CD14-positive monocyte (primary cell): Measurements from ENCODE around the gene INSYN2B. TPM values are rescaled to one million over a fixed set of nuclear protein-coding genes. Genes with fewer than 3 reads are reported as not detected.

ENCODE experiments used
- DNase-seq, 3 donors: peaks; one replicate each; pipeline ENCODE4 v3.0.0-alpha.2; 2011 to 2022
- H2AFZ ChIP-seq: 2 replicates; pipeline ENCODE4 v1.6.0; 2012; ENCODE audit warnings: mild to moderate bottlenecking, low read depth, low read length, inconsistent platforms; ENCODE audit not compliant: insufficient read depth, poor library complexity, severe bottlenecking
- H3K27ac ChIP-seq, 2 donors: 1 replicate in 1 of 2; 2 replicates in 1 of 2; pipeline ENCODE4 v1.5.1; 2012 to 2013; ENCODE audit warnings: low read length in 2 of 2, control low read depth in 1 of 2, inconsistent platforms in 1 of 2, low read depth in 1 of 2, mild to moderate bottlenecking in 1 of 2
- H3K27me3 ChIP-seq, 2 donors: one replicate each; pipeline versions ENCODE4 v1.6.0 to v1.6.1; 2011 to 2013; ENCODE audit warnings: low read length in 2 of 2; ENCODE audit not compliant: control insufficient read depth in 2 of 2, insufficient read depth in 2 of 2
- H3K36me3 ChIP-seq, 2 donors: replicated peaks in 1 of 2; 1 replicate in 1 of 2; 2 replicates in 1 of 2; pipeline versions ENCODE4 v1.5.1 to v1.6.1; 2012 to 2013; ENCODE audit warnings: low read length in 2 of 2, control low read depth in 1 of 2, inconsistent platforms in 1 of 2, mild to moderate bottlenecking in 1 of 2; ENCODE audit not compliant: insufficient read depth in 2 of 2, control insufficient read depth in 1 of 2
- H3K4me1 ChIP-seq, 2 donors: 1 replicate in 1 of 2; 2 replicates in 1 of 2; pipeline versions ENCODE4 v1.5.1 to v1.6.1; 2012 to 2013; ENCODE audit warnings: low read length in 2 of 2, control low read depth in 1 of 2, inconsistent platforms in 1 of 2, mild to moderate bottlenecking in 1 of 2, moderate library complexity in 1 of 2; ENCODE audit not compliant: insufficient read depth in 2 of 2, control insufficient read depth in 1 of 2
- H3K4me2 ChIP-seq: replicated peaks from 2 replicates; pipeline ENCODE3; 2012; ENCODE audit warnings: low read length, moderate library complexity, mild to moderate bottlenecking; ENCODE audit not compliant: poor library complexity, severe bottlenecking; ENCODE audit errors: extremely low read depth
- H3K4me3 ChIP-seq, 3 experiments: fragments of 200-600 bp in 1 of 3; sonication (generic) in 1 of 3; replicated peaks in 1 of 3; 1 replicate in 2 of 3; 2 replicates in 1 of 3; pipeline ENCODE4 v1.5.1; 2011 to 2013; ENCODE audit warnings: low read length in 3 of 3, mild to moderate bottlenecking in 3 of 3, control low read depth in 2 of 3, low read depth in 2 of 3, inconsistent platforms in 1 of 3, moderate library complexity in 1 of 3
- H3K79me2 ChIP-seq: 2 replicates; pipeline ENCODE4 v1.6.0; 2012; ENCODE audit warnings: mild to moderate bottlenecking, control low read depth, inconsistent platforms, low read length, moderate library complexity; ENCODE audit not compliant: insufficient read depth
- H3K9ac ChIP-seq: 2 replicates; pipeline ENCODE4 v1.6.0; 2017; ENCODE audit warnings: low read length, mild to moderate bottlenecking; ENCODE audit not compliant: insufficient read depth, poor library complexity, severe bottlenecking
- H3K9me3 ChIP-seq, 2 donors: replicated peaks in 1 of 2; 1 replicate in 1 of 2; 2 replicates in 1 of 2; pipeline versions ENCODE4 v1.5.1 to v1.6.1; 2012 to 2013; ENCODE audit warnings: low read length in 2 of 2, control low read depth in 1 of 2; ENCODE audit not compliant: control insufficient read depth in 1 of 2, insufficient read depth in 1 of 2
- H4K20me1 ChIP-seq: 2 replicates; pipeline ENCODE4 v1.6.0; 2012; ENCODE audit warnings: mild to moderate bottlenecking, low read length, control low read depth, moderate library complexity; ENCODE audit not compliant: insufficient read depth
- H3K27ac Mint-ChIP-seq, 7 donors: one replicate each; pipeline ENCODE4 v1.8.0; 2020; ENCODE audit warnings: mild to moderate bottlenecking in 7 of 7, mixed read lengths in 7 of 7, moderate library complexity in 6 of 7, inconsistent platforms in 2 of 7
- H3K27me3 Mint-ChIP-seq, 3 donors: one replicate each; pipeline ENCODE4 v1.8.0; 2021 to 2022; ENCODE audit warnings: low read depth in 3 of 3, mild to moderate bottlenecking in 3 of 3, mixed read lengths in 3 of 3, moderate library complexity in 3 of 3, inconsistent platforms in 1 of 3
- H3K36me3 Mint-ChIP-seq, 2 donors: one replicate each; pipeline ENCODE4 v1.8.0; 2020; ENCODE audit warnings: mixed read lengths in 2 of 2, inconsistent platforms in 1 of 2, mild to moderate bottlenecking in 1 of 2
- H3K4me1 Mint-ChIP-seq: one replicate; pipeline ENCODE4 v1.8.0; 2020; ENCODE audit warnings: mild to moderate bottlenecking, mixed read lengths
- H3K4me3 Mint-ChIP-seq, 2 donors: one replicate each; pipeline ENCODE4 v1.8.0; 2020; ENCODE audit warnings: mild to moderate bottlenecking in 2 of 2, mixed read lengths in 2 of 2, moderate library complexity in 1 of 2
- H3K9me3 Mint-ChIP-seq, 7 donors: one replicate each; pipeline ENCODE4 v1.8.0; 2020 to 2022; ENCODE audit warnings: mixed read lengths in 7 of 7, mild to moderate bottlenecking in 6 of 7, moderate library complexity in 6 of 7, inconsistent platforms in 2 of 7
- CTCF ChIP-seq: fragments of 200-600 bp; IDR thresholded peaks from one replicate; pipeline ENCODE4 v1.8.0; 2022; ENCODE audit warnings: antibody characterized with exemption, mild to moderate bottlenecking
- WGBS: methylation state at CpG from one replicate; pipeline ENCODE4 v1.1.5; 2013; ENCODE audit warnings: missing lambda C conversion rate; ENCODE audit not compliant: insufficient coverage; 5-methylcytosine and 5-hydroxymethylcytosine counted together
- intact Hi-C, 2 donors: fragments of 100-400 bp; cut with micrococcal nuclease; formaldehyde crosslinking; loops; one replicate each; pipeline versions ENCODE4 v1.15.0 to v1.15.1; 2023
- polyA plus RNA-seq, 3 donors: library from polyadenylated mRNA; depleted of rRNA in 1 of 3; unstranded in 2 of 3; stranded (reverse) in 1 of 3; fragments of 300-500 nt in 2 of 3; fragments of >200 nt in 1 of 3; fragmentation: Illumina TruSeq in 2 of 3; gene quantifications; 1 replicate in 2 of 3; 2 replicates in 1 of 3; pipeline ENCODE4 v1.2.3, GENCODE V29; 2012 to 2021

Gene INSYN2B
- polyA plus RNA-seq, 3 donors, result 0.17 TPM; not detected in 2

- no peaks in the 10 kb centered on the region for H3K27me3 ChIP-seq
- peak overlapping the region in 1 of 2 donors; percentile 70 for H3K27ac ChIP-seq
- H3K9me3 ChIP-seq, result no peaks in the 10 kb centered on the region
- Mint-ChIP-seq H3K4me1 (peaks cover 26% of the 10 kb centered on the region), H3K36me3 (peaks cover 48 to 69% of the 10 kb centered on the region in 2 donors), H3K27ac (peak overlapping the region in 6 of 7 donors; percentile 37 to 90 (median 50)), H3K9me3 (no peaks in the 10 kb centered on the region), H3K4me3 (no peak overlapping the region), H3K27me3 (peaks cover 0 to 4% (median 0%) of the 10 kb centered on the region in 3 donors)
- WGBS, result 47% methylated on average over 3 of the region's 3 CpGs
- DNase-seq, result no peak
- H2AFZ ChIP-seq, result no peak overlapping the region
- no peak overlapping the region for H3K4me2 ChIP-seq
- peaks cover 99% of the 10 kb centered on the region for H4K20me1 ChIP-seq
- intact Hi-C loops, result no loop called here
- peaks cover 0 to 9% of the 10 kb centered on the region in 2 donors for H3K4me1 ChIP-seq
- no peak overlapping the region for H3K9ac ChIP-seq
- peaks cover 27% of the 10 kb centered on the region for H3K79me2 ChIP-seq
- TF ChIP-seq CTCF, result no peak
- peaks cover 27 to 75% of the 10 kb centered on the region in 2 donors for H3K36me3 ChIP-seq
- no peak overlapping the region for H3K4me3 ChIP-seq
Measured at GRCh38 chr5:169945831-169946261, 34.4 kb downstream of the INSYN2B start.

DNA sequence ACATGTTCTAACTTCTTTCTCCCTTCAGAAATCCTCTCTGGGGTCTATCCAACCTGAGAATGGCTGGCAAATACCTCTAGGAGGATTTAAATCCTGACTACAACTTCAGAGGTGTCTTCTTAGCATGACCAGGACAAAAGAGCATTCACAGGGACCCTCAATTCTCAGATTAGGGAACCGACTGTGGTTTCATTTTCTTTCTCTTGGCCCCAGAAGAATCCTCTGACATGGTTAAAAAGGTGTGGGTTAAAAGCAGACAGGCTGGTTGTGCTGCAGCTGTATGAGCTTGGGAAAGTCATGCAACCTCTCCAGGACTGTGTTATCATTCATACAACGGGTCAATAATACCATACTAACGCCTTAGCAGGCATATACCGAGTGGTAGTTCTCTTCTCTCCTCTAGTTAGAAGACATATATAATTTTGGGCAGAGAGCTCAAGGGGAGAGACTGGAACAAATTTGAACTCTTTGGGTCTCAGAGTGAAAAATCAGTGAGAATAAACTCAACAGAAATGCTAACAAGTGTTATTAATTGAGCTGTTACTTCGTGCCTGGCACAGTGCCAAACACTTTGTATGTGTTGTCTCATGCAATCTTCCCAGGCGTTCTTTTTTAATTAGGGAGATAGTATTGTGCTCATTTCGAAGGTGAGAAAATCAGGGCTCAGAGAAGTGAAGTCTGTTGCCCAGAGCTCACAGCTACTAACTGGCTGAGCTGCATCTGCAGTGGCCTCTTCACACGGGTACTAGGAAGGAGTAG is 35.2 kb downstream of the INSYN2B start:
- H3K9me3 Mint-ChIP-seq, result no peaks in the 10 kb centered on the region
- no peak overlapping the region for H3K4me2 ChIP-seq
- H4K20me1 ChIP-seq, result peaks cover 99% of the 10 kb centered on the region
- DNase-seq, result no peak
- H3K27me3 ChIP-seq, result no peaks in the 10 kb centered on the region
- no peak overlapping the region for H2AFZ ChIP-seq
- H3K4me1 Mint-ChIP-seq, result peaks cover 26% of the 10 kb centered on the region
- H3K27ac Mint-ChIP-seq, result peak overlapping the region in 6 of 7 donors; percentile 1 to 90 (median 49)
- H3K27me3 Mint-ChIP-seq, result peaks cover 0 to 4% (median 0%) of the 10 kb centered on the region in 3 donors
- H3K27ac ChIP-seq, result peak overlapping the region in 1 of 2 donors; percentile 70
- H3K9ac ChIP-seq, result no peak overlapping the region
- H3K4me3 Mint-ChIP-seq, result no peak overlapping the region
- no peaks in the 10 kb centered on the region for H3K9me3 ChIP-seq
- TF ChIP-seq CTCF, result no peak
- H3K4me3 ChIP-seq, result no peak overlapping the region
- H3K79me2 ChIP-seq, result peaks cover 27% of the 10 kb centered on the region
- intact Hi-C loops, result no loop called here
- peaks cover 43 to 64% of the 10 kb centered on the region in 2 donors for H3K36me3 Mint-ChIP-seq
- WGBS, result 43% methylated on average over 3 of the region's 8 CpGs
- H3K4me1 ChIP-seq, result peaks cover 0 to 9% of the 10 kb centered on the region in 2 donors
- H3K36me3 ChIP-seq, result peaks cover 20 to 68% of the 10 kb centered on the region in 2 donors
